OCI-LY1 (cell line): ENCODE results near the gene PLEKHA6.

ENCODE experiments used
- H2AFZ ChIP-seq: fragments of 200-600 bp; sonication (generic), shearing (Covaris generic); 2 replicates; pipeline ENCODE4 v1.6.0; 2014; ENCODE audit warnings: antibody characterized with exemption, mild to moderate bottlenecking, low read length
- H3F3A ChIP-seq: fragments of 200-600 bp; sonication (generic), shearing (Covaris generic); 2 replicates; pipeline ENCODE4 v1.6.0; 2014; ENCODE audit warnings: mild to moderate bottlenecking, antibody characterized with exemption, low read length, moderate library complexity; ENCODE audit not compliant: insufficient read depth
- H3K27ac ChIP-seq: fragments of 200-600 bp; sonication (generic); 2 replicates; pipeline ENCODE4 v1.5.1; 2014; ENCODE audit warnings: low read length, mixed run types, mild to moderate bottlenecking, low read depth; ENCODE audit not compliant: poor library complexity, severe bottlenecking
- H3K27me3 ChIP-seq: fragments of 200-600 bp; sonication (generic); 2 replicates; pipeline ENCODE4 v1.6.0; 2014; ENCODE audit warnings: antibody characterized with exemption, mild to moderate bottlenecking, low read length, moderate library complexity; ENCODE audit not compliant: insufficient read depth
- H3K36me3 ChIP-seq: fragments of 200-600 bp; sonication (generic); 2 replicates; pipeline ENCODE4 v1.6.1; 2014; ENCODE audit warnings: mild to moderate bottlenecking, antibody characterized with exemption, low read length, moderate library complexity, mixed read lengths; ENCODE audit not compliant: insufficient read depth
- H3K4me1 ChIP-seq: fragments of 200-600 bp; sonication (generic); 2 replicates; pipeline ENCODE4 v1.5.1; 2014; ENCODE audit warnings: mild to moderate bottlenecking, low read length, moderate library complexity; ENCODE audit not compliant: insufficient read depth, severe bottlenecking
- H3K4me2 ChIP-seq: fragments of 200-600 bp; sonication (generic), shearing (Covaris generic); 2 replicates; pipeline ENCODE4 v1.6.1; 2014; ENCODE audit warnings: low read length
- H3K4me3 ChIP-seq: fragments of 200-600 bp; sonication (generic); 2 replicates; pipeline ENCODE4 v1.5.1; 2014; ENCODE audit warnings: low read length, low read depth, mild to moderate bottlenecking, mixed read lengths; ENCODE audit not compliant: poor library complexity, severe bottlenecking
- H3K79me2 ChIP-seq: fragments of 200-600 bp; shearing (Covaris generic); 2 replicates; pipeline ENCODE4 v1.6.1; 2016; ENCODE audit warnings: mixed run types, low read length, mixed read lengths; ENCODE audit not compliant: insufficient read depth
- H3K9ac ChIP-seq: fragments of 200-600 bp; sonication (generic), shearing (Covaris generic); 2 replicates; pipeline ENCODE4 v1.6.1; 2014; ENCODE audit warnings: mild to moderate bottlenecking, low read length, mixed read lengths
- H3K9me2 ChIP-seq: fragments of 200-600 bp; sonication (generic), shearing (Covaris generic); 2 replicates; pipeline ENCODE4 v1.6.1; 2014; ENCODE audit warnings: low read depth, mild to moderate bottlenecking, low read length, mixed read lengths
- H3K9me3 ChIP-seq: fragments of 200-600 bp; shearing (Covaris generic); 2 replicates; pipeline ENCODE4 v1.6.1; 2014; ENCODE audit warnings: low read length, mixed read lengths
- H4K20me1 ChIP-seq: fragments of 200-600 bp; sonication (generic), shearing (Covaris generic); 2 replicates; pipeline ENCODE4 v1.6.0; 2016; ENCODE audit warnings: mild to moderate bottlenecking, low read length; ENCODE audit not compliant: insufficient read depth
- EZH2 ChIP-seq: fragments of 200-600 bp; sonication (generic), shearing (Covaris generic); IDR thresholded peaks from 2 replicates; pipeline ENCODE4 v1.8.0; 2017; ENCODE audit warnings: borderline replicate concordance, mixed run types, mild to moderate bottlenecking, antibody characterized with exemption, low read length, moderate library complexity, mixed read lengths
- TF ChIP-seq, protein P1 (sequence below): fragments of 200-600 bp; sonication (generic), shearing (Covaris generic); IDR thresholded peaks from 2 replicates; pipeline ENCODE4 v1.5.1; 2017; ENCODE audit warnings: mild to moderate bottlenecking, antibody characterized with exemption, low read length, moderate library complexity, mixed read lengths

PLEKHA6 gene

DNA sequence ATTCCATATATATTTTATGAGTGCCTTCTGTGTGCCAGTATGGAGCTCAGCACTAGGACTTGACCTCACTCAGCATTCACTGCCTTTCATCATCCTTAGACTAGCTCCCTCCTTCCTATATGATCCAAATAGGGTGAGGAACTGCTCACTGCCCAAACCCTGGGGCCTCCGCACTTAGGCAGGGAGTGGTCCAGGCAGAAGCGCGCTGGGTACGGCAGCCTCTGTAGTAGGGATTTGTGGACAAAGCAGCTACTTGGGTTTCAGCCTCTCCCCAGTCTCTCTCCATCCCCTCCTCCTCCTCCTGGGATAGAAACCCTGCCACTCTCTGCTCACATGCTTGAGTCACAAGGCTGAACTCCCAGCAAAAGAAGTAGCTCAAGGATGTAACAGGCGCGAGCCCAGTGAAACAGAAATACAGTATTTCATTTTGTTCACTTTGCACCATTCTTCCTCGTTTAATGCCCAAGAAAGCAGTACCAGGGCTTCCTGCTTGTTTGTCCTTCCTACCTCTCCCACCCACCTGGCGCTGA lies 32.9 kb downstream of the PLEKHA6 start:
- Histone ChIP-seq H3K9me3 (no peaks in the 10 kb centered on the region), H3K27ac (no peak overlapping the region), H3K9me2 (no peaks in the 10 kb centered on the region), H3K36me3 (no peaks in the 10 kb centered on the region), H2AFZ (no peak overlapping the region), H3K79me2 (no peaks in the 10 kb centered on the region), H3K4me1 (no peaks in the 10 kb centered on the region), H3K27me3 (no peaks in the 10 kb centered on the region), H3F3A (no peaks in the 10 kb centered on the region), H3K4me3 (no peak overlapping the region), H3K4me2 (no peak overlapping the region), H4K20me1 (no peaks in the 10 kb centered on the region), H3K9ac (no peak overlapping the region)
- TF ChIP-seq EZH2, result no peak
- TF ChIP-seq, protein P1, sequence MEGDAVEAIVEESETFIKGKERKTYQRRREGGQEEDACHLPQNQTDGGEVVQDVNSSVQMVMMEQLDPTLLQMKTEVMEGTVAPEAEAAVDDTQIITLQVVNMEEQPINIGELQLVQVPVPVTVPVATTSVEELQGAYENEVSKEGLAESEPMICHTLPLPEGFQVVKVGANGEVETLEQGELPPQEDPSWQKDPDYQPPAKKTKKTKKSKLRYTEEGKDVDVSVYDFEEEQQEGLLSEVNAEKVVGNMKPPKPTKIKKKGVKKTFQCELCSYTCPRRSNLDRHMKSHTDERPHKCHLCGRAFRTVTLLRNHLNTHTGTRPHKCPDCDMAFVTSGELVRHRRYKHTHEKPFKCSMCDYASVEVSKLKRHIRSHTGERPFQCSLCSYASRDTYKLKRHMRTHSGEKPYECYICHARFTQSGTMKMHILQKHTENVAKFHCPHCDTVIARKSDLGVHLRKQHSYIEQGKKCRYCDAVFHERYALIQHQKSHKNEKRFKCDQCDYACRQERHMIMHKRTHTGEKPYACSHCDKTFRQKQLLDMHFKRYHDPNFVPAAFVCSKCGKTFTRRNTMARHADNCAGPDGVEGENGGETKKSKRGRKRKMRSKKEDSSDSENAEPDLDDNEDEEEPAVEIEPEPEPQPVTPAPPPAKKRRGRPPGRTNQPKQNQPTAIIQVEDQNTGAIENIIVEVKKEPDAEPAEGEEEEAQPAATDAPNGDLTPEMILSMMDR, result no peak

DNA sequence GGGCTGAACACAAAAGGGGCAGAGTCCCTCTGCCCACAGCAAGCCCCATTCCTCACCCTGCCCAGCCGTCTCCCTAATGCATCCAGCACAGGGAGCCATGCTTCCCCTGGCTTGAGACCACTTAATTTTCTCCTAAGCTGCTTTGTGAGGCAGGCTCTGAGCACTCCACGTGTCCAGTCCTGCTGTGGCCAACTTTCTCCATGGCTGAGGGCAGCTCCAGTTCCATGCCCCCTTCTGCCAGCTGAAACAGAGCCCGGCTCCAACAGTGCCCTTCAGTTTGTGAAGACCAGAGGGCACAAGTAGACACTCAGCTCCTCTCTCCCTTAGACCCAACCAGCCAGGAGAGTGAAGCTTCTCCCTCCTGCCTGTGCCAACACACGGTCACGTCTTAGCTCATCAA lies 33.8 kb downstream of the PLEKHA6 start:
- Histone ChIP-seq H3K36me3 (no peaks in the 10 kb centered on the region), H2AFZ (no peak overlapping the region), H3K4me2 (no peak overlapping the region), H3K79me2 (no peaks in the 10 kb centered on the region), H3K4me1 (no peaks in the 10 kb centered on the region), H4K20me1 (no peaks in the 10 kb centered on the region), H3K9me3 (no peaks in the 10 kb centered on the region), H3K9me2 (no peaks in the 10 kb centered on the region), H3K4me3 (no peak overlapping the region), H3K27me3 (no peaks in the 10 kb centered on the region), H3F3A (no peaks in the 10 kb centered on the region), H3K9ac (no peak overlapping the region), H3K27ac (no peak overlapping the region)
- TF ChIP-seq, protein P1, result no peak
- TF ChIP-seq EZH2, result no peak

DNA sequence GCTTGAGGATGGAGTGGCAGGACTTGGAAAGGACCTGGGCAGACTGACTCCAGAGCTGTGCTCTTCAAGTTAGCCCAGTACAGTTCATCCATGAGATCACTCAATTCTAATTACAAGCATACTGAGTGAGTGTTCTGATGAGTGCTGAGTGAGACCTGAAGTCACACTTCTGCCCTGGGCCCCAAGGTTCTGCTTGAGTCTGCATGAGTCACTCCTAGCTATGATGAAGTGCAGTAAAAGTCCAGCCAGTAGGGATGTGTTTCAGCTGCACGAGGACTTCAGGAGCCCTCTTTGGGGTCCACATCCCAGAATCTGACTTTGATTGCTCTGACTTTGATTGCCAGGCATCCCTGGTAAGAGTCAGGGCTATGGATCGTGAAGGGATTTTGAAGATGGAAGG lies 35.8 kb downstream of the PLEKHA6 start:
- Histone ChIP-seq H3K4me1 (no peaks in the 10 kb centered on the region), H3K27me3 (peaks cover 2% of the 10 kb centered on the region; the same call in 1 of the 2 replicates), H4K20me1 (no peaks in the 10 kb centered on the region), H3K4me2 (no peak overlapping the region), H3K9me2 (no peaks in the 10 kb centered on the region), H3F3A (no peaks in the 10 kb centered on the region), H3K4me3 (no peak overlapping the region), H3K27ac (no peak overlapping the region), H3K9me3 (no peaks in the 10 kb centered on the region), H3K79me2 (no peaks in the 10 kb centered on the region), H3K36me3 (no peaks in the 10 kb centered on the region), H3K9ac (no peak overlapping the region), H2AFZ (no peak overlapping the region)
- TF ChIP-seq, protein P1, result no peak
- TF ChIP-seq EZH2, result no peak
